Renal pelvis (tissue), 4 donors: ENCODE results near the gene ZNF280D. TPM values are rescaled to one million over a fixed set of nuclear protein-coding genes. Genes with fewer than 3 reads are reported as not detected.
A peak's percentile ranks its signal among the peaks of the same experiment; 100 is the strongest.

ENCODE experiments used
- DNase-seq: peaks from one replicate; pipeline ENCODE4 v3.0.0-alpha.2; 2013
- polyA plus RNA-seq, 3 donors: library from polyadenylated mRNA; unstranded; fragments of 120-200 nt; gene quantifications; one replicate each; pipeline ENCODE4 v1.2.1, GENCODE V29; 2013; ENCODE audit not compliant: insufficient read length in 3 of 3

The ZNF280D gene
- polyA plus RNA-seq, 3 donors = 34.8 to 46.6 (median 44.6) TPM

DNA sequence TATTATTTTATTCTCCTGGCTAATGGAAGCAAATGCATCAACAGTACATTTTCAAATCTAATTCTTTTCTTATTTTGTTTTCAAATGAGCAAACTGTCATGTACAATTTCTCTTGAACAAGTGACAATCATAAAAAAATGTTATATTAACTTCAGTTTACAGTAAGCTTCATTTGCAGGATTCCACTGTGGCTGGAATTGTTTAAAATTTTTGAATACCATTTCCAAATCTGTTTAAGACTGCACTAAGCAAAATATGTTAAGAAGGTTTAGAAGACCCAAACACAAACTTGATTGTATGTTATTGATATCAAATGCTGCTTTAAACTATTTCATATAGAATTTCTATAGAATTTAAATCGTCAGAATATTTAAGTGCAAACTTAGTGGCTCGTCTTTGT is 92.8 kb downstream of the ZNF280D start:
- no peak for DNase-seq

DNA sequence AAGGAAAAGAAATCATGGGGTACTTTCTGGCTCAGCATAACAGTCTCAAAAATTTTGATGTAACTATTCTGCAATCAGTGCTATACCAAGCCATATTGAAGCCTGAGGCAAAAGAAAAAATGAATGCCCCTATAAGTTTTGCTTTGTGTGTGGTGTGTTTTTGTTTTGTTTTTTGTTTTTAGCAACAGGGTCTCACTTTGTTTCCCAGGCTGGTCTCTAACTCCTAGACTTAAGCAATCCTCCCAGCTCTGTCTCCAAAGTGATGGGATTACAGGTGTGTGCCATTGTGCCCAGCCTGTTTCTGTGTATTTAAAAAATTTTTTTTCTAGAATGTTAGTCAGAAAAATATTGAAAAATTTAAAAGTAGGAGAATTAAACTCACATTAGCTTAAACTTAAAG is 93.2 kb downstream of the ZNF280D start:
- DNase-seq = no peak

DNA sequence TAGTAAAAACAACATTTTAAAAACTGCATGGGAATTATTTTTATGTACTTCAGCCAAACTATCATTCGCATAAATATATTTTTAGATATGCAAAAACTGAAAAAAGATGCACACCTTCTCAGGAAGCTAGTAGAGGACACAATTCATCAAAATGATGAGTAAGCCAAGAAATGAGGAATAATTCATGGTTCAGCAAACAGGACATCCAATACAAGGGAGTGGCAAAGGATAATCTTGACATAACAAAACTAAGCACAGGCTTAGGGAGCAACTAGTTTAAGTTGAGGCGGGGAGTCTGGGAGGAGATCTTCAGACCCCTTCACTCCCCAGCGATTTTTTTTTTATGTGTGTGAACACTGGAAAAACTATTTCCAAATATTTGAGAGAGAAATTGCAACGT is 93.7 kb downstream of the ZNF280D start:
- no peak for DNase-seq

DNA sequence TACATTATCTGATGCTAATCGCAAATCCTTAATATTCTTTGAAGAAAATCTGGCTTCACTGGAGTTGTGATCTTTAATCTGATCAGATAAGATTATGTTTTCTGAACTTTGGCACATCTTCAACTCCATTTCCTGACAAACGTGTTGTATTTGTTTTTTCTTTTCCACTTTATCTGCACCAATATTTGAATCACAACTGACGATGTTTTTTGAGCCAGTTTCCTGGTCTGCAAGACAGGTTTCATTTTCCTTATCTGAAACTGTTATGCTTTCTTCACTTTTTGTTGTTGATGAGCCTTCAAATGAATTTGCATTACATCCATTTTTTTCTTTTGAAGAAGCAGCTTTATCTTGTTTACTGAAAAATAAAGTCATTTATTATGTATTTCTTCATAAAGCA is 101.5 kb downstream of the ZNF280D start:
- DNase-seq = no peak

DNA sequence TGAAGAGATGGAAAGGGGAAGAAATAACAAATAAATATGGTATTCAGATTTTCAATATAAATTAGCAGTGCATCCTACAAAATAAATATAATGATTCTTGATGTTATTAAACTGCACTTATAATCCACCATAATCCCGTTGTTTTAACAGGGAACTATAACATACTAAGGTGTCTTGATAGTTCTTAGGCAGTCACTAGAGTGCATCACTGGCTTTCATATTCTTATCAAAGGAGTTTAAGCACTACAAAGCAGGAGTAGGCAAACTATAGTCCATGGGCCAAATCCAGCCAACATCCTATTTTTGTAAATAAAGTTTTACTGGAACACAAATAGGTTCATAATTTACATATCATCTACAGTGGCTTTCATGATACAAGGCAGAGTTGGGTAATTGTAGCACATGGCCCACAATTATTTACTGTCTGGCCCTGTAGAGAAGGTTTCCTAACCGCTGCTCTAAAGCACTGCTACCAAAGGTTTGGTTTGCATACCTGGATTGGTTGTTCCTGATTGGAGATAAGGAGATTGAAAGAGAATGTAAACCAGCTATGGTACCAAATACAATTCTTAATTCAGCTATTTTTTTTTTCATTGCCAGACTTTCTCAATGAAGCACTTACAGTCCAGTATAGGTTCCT is 104.3 kb downstream of the ZNF280D start:
- no peak for DNase-seq

DNA sequence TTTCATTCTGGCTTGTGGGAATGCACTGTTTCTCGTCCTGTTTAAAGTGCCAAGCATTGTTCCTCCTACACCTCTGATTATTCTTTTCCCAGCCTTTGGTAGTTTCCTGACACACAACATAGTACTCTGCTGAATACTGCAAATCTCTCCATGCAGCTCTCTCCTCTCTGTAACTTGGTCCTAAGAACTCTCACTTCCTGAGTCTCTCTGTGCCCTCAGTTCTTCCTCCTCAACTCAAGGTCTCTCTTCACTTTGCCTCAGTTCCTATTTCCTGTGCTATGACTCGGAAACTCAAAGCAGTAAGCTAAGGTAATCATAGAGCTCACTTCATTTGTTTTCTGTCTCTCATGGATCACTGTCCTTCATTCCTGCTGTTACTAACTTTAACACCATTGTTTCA is 113.4 kb downstream of the ZNF280D start:
- no peak for DNase-seq

DNA sequence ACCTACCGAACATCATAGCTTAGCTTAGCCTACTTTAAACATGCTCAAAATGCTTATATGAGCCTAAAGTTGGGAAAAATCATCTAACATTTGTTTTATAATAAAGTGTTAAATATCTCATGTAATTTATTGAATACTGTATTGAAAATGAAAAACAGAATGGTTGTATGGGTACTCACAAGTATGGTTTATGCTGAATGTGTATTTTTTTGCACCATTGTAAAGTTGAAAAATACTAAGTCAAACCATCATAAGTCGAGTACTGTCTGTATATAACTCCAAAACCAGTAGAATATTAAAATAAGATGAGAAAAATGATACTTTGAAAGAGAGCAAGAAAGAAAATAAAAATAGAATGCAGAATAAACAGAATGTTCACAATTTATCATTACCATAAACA is 115.7 kb downstream of the ZNF280D start:
- DNase-seq = no peak

DNA sequence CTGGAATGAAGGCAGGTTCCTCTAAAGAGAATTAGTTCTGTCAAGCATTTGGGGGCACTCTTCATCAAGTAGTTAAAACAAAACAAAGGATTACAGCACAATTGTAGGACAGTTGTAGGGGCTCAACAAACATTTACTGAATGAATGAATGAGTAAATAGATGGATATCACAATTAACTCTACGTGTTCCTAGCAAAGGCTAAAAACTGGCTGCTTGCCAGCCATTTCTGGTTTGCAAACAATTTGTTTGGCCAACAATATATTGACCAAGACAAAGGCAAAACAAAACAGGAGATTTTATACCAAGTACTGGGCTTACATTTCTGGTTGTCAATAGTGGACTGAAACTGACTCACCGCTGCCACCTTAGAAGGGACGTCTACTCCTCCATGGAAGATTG is 116.8 kb downstream of the ZNF280D start:
- DNase-seq = no peak

DNA sequence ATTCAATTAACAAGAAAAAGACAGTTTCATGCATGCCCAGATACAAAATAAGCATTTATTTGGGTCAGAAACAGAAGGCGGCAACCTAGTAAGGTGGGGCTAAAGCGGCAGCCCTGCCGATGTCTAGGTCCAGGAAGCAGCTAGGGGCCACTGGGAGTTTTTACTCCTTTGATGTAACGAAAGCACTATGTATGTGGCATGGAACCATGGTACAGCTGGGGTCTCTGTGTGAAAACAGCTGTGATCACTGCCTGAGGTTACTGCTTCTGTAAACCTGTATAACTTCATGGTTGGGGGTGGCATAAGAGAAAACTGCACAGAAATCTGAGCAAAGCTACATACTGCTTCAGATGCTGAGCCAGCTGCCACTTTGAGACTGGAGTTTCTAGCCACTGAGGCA is 119.5 kb downstream of the ZNF280D start:
- DNase-seq = no peak

DNA sequence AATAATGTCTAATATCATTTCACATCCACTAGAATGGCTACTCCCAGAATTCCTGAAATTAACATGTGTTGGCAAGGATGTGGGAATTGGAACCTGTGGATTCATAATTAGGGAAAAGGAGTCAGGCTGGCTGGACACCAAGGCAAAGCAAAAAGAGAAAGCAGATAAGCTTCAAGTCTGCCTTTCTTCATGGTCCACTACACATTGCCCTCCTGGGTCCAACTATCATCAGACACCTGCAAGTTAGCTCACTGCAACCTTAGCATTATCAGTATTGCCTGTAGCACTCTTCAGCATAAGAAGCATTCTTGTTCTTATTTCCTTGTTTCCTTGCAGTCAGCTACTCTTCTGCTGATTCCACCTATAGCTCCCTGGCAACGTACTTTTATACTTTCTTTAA is 124.3 kb downstream of the ZNF280D start:
- DNase-seq = peak; percentile 4

DNA sequence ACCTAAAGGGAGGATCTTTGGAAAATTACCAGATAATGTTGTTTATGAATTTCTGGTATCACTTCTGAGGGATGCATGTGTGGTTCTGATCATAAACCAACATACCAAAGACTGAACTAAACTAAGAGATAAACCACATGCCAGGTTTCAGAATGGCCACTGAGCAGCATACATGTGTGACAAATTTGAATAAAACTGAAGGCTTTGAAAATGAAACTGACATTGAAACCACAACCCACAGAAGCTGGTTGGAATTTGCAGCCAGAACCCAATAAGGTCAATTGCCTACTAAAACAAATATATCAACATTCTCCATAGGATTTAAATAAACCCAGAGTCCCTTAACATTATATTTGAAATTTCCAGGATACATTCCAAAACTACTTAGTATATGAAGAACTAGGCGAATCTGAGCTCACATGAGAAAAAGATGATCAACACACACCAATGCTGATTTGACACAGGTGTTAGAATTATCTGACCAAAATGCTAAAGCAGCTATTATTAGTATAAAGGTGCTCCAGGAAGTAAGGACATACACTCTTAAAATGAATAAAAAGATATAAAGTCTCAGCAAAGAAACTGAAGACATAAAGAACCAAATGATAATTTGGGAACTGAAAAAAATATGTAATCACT is 125.0 kb downstream of the ZNF280D start:
- DNase-seq = no peak

DNA sequence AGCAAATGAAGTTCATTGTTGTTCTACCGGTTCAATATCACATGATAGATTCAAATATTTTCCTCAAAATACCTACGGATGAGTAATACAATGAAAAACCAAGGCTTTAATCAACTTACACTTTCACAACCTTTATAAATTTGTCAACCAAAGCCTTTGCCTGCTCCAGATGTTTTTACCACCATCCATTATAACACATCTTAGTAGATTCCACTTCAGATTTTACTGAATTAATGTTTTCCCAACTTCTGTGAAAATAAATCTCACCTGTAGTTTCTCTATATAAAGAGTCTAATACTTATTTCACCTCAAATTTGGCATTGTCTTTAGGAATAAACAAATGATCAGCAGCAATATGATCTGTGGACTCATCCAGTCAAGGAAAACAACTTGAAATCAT is 131.1 kb downstream of the ZNF280D start:
- no peak for DNase-seq

DNA sequence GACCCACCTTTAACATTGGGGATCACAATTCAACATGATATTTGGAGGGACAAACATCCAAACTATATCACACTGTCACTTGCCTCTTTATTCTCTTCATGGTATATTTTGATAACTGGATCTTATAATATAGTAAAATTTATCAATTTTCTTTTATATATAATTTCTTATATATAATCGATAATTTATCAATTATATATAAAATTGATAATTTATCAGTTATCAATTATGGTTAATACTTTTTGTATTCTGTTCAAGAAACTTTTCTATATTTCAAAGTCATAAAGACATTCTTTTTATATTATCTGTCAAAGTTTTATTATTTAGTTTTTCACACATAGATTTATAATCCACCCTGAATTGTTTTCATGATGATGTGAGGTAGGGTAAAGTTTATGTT is 132.9 kb downstream of the ZNF280D start:
- no peak for DNase-seq

DNA sequence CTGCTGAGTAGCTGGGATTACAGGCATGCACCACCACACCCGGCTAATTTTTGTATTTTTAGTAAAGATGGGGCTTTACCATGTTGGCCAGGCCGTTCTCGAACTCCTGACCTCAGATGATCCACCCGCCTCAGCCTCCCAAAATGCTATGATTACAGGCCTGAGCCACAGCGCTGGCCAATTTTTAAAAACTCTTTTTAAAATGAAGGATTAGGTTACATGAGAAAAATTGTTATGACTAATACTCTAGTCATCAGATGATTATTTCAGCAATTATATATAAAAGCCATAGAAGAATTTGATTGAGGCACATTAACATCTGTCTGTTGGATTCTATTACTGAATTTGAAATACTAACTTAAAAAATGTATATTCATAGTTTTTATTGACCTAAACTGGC is 134.3 kb downstream of the ZNF280D start:
- no peak for DNase-seq

DNA sequence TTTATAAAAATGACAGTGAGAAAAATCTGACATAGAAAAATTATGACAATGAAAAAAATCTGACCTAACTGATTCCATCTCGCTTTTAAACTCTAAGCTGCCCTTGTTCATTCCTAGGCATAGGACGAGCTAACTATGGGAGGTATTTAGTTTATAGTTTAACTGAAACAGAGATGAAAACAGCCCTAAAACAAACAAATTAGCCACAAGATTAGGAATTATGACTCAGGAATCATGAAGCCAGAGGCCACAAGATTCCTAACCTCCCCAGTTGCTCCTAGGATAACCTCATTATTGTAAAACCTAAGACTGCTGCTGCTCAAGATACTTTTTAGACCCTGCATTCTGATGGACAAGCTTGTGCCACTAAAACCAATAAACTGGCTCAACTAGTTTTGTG is 145.6 kb downstream of the ZNF280D start:
- DNase-seq = no peak

DNA sequence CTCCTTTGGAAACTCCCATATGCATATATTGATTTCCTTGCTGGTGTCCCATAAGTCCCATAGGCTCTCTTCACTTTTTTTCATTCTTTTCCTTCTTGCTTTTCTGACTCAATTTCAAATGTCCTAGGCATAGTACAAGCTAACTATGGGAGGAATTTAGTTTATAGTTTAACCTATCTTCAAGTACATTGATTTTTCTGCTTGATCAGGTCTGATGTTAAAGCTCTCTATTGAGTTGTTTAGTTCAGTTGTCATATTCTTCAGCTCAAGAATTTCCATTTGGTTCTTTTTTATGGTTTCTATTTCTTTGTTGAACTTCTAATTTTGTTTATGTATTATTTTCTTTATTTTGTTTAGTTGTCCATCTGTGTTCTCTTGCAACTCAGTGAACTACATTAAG is 147.1 kb downstream of the ZNF280D start:
- DNase-seq = no peak

DNA sequence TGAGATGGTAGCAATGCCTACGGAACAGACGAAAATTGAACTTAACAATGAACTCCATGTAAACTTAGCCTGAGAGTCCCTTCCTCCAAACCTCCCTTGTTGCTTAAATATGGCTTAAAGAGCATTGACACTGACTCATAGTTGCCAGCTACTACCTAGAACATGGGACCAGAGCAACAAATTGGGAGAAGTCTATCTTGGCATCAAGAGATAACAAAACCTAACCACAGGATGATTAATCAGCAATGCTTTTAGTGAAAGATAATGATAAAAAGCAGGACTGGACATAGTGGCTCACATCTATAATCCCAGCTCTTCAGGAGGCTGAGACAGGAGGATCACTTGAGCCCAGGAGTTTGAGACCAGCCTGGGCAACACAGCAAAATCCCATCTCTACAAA is 150.5 kb downstream of the ZNF280D start:
- DNase-seq = no peak

Other genes with a start within 250 kb of the ZNF280D start
- gene TCF12, start 185.1 kb upstream of the ZNF280D start, polyA plus RNA-seq = 100 to 1,000 TPM; 139 to 149 (median 142) TPM